MCF 10A (cell line): Measurements from ENCODE around the gene OPN1SW. TPM values are rescaled to one million over a fixed set of nuclear protein-coding genes. Genes with fewer than 3 reads are reported as not detected.

Experiments
- BruUV-seq: library from RNA; stranded (reverse); fragments of 400-500 nt; replicated peaks from 2 replicates; lab custom pipeline; 2021; lab: Mats Ljungman, UMichigan
- CTCF ChIA-PET: fragments of 300-600 bp; sonication (Branson Sonifier 250); formaldehyde crosslinking; extraction: SDS; loops from one replicate; lab custom pipeline; 2021; ENCODE audit warnings: antibody characterized with exemption, inconsistent platforms; lab: Yijun Ruan, JAX
- POLR2A ChIA-PET: fragments of 300-600, 350-650 bp; sonication (Branson Sonifier 250); formaldehyde crosslinking; extraction: SDS; loops from one replicate; lab custom pipeline; 2020; ENCODE audit warnings: antibody characterized with exemption, inconsistent platforms; lab: Yijun Ruan, JAX
- DNase-seq: peaks from one replicate; pipeline ENCODE4 v3.0.0-alpha.2; 2018; ENCODE audit not compliant: unreplicated experiment
- H3K27ac Mint-ChIP-seq: one replicate; pipeline ENCODE4 v1.8.0; 2022; ENCODE audit warnings: mild to moderate bottlenecking, low read depth, mixed read lengths; ENCODE audit not compliant: unreplicated experiment
- H3K27me3 Mint-ChIP-seq: one replicate; pipeline ENCODE4 v1.8.0; 2022; ENCODE audit warnings: mixed read lengths; ENCODE audit not compliant: insufficient read depth, unreplicated experiment
- H3K36me3 Mint-ChIP-seq: one replicate; pipeline ENCODE4 v1.8.0; 2022; ENCODE audit warnings: mild to moderate bottlenecking, moderate library complexity, mixed read lengths; ENCODE audit not compliant: insufficient read depth, unreplicated experiment
- H3K4me1 Mint-ChIP-seq: one replicate; pipeline ENCODE4 v1.8.0; 2022; ENCODE audit warnings: mixed read lengths; ENCODE audit not compliant: insufficient read depth, unreplicated experiment
- H3K4me3 Mint-ChIP-seq: one replicate; pipeline ENCODE4 v1.8.0; 2022; ENCODE audit warnings: mild to moderate bottlenecking, moderate library complexity, mixed read lengths; ENCODE audit not compliant: unreplicated experiment
- H3K9me3 Mint-ChIP-seq: one replicate; pipeline ENCODE4 v1.8.0; 2022; ENCODE audit warnings: mixed read lengths; ENCODE audit not compliant: unreplicated experiment
- CTCF ChIP-seq: fragments of 200-600 bp; IDR thresholded peaks from one replicate; pipeline ENCODE4 v1.8.0; 2022; ENCODE audit warnings: antibody characterized with exemption, mild to moderate bottlenecking; ENCODE audit not compliant: unreplicated experiment
- intact Hi-C: fragments of 100-400 bp; cut with micrococcal nuclease; formaldehyde crosslinking; loops from 2 replicates; pipeline ENCODE4 v1.14.1; 2022
- total RNA-seq: library from RNA; stranded (reverse); gene quantifications from 2 replicates; pipeline ENCODE4 v1.2.3, GENCODE V29; 2022

OPN1SW gene
- total RNA-seq, 1 experiment from 2014 or later: not detected

GRCh38 chr7:128810997-128811396 lies 35.4 kb upstream of the OPN1SW start:
- intact Hi-C loops: no loop called here
- H3K9me3 Mint-ChIP-seq: no peaks in the 10 kb centered on the region
- DNase-seq: no peak
- ChIA-PET CTCF (no interaction called here), POLR2A (no interaction called here)
- no peak overlapping the region for H3K4me3 Mint-ChIP-seq
- H3K27me3 Mint-ChIP-seq: peaks cover 18% of the 10 kb centered on the region
- H3K27ac Mint-ChIP-seq: no peak overlapping the region
- TF ChIP-seq CTCF: no peak
- peaks cover 16% of the 10 kb centered on the region for H3K36me3 Mint-ChIP-seq
- BruUV-seq: no TSS peak
- peaks cover 6% of the 10 kb centered on the region for H3K4me1 Mint-ChIP-seq

GRCh38 chr7:128810473-128810872 lies 34.9 kb upstream of the OPN1SW start:
- Mint-ChIP-seq H3K4me3 (no peak overlapping the region), H3K4me1 (peaks cover 3% of the 10 kb centered on the region), H3K27me3 (peaks cover 13% of the 10 kb centered on the region), H3K36me3 (peaks cover 16% of the 10 kb centered on the region), H3K9me3 (no peaks in the 10 kb centered on the region), H3K27ac (no peak overlapping the region)
- DNase-seq: no peak
- ChIA-PET CTCF (no interaction called here), POLR2A (no interaction called here)
- no TSS peak for BruUV-seq
- TF ChIP-seq CTCF: no peak
- intact Hi-C loops: no loop called here

- BruUV-seq: no TSS peak
- CTCF ChIA-PET: interaction anchor here (0.6 kb wide), 1 partner anchor 267 kb away, joined by 3 read pairs; no protein-coding TSS in a partner anchor
- Mint-ChIP-seq H3K27me3 (peaks cover 2% of the 10 kb centered on the region), H3K9me3 (no peaks in the 10 kb centered on the region), H3K27ac (no peak overlapping the region), H3K4me3 (no peak overlapping the region), H3K36me3 (peaks cover 16% of the 10 kb centered on the region), H3K4me1 (no peaks in the 10 kb centered on the region)
- DNase-seq: no peak
- intact Hi-C loops: no loop called here
- no peak for TF ChIP-seq CTCF
- POLR2A ChIA-PET: no interaction called here
Measured at GRCh38 chr7:128809363-128809762, 33.8 kb upstream of the OPN1SW start.

GRCh38 chr7:128807191-128807590 lies 31.6 kb upstream of the OPN1SW start:
- no peaks in the 10 kb centered on the region for H3K9me3 Mint-ChIP-seq
- POLR2A ChIA-PET: no interaction called here
- TF ChIP-seq CTCF: no peak
- H3K4me1 Mint-ChIP-seq: no peaks in the 10 kb centered on the region
- no peaks in the 10 kb centered on the region for H3K27me3 Mint-ChIP-seq
- CTCF ChIA-PET: no interaction called here
- H3K4me3 Mint-ChIP-seq: no peak overlapping the region
- no TSS peak for BruUV-seq
- intact Hi-C loops: no loop called here
- DNase-seq: no peak
- H3K27ac Mint-ChIP-seq: no peak overlapping the region
- peaks cover 16% of the 10 kb centered on the region for H3K36me3 Mint-ChIP-seq
